Keratinocyte (primary cell): ENCODE measurements around the gene SEMA4D. TPM values are rescaled to one million over a fixed set of nuclear protein-coding genes. Genes with fewer than 3 reads are reported as not detected.

Source experiments
- DNase-seq: peaks from one replicate; pipeline ENCODE4 v3.0.0-alpha.2; 2011; ENCODE audit warnings: low read depth, missing footprints, low spot score
- FAIRE-seq: peaks from 2 replicates; lab custom pipeline; 2011; peaks lifted over from hg19 to GRCh38; lab: Jason Lieb, UNC
- H2AFZ ChIP-seq: 2 replicates; pipeline ENCODE4 v1.6.0; 2012; ENCODE audit warnings: low read length, control low read depth, inconsistent platforms; ENCODE audit not compliant: control insufficient read depth
- H3K27ac ChIP-seq: 2 replicates; pipeline ENCODE4 v1.5.1; 2011; ENCODE audit warnings: low read length; ENCODE audit not compliant: control insufficient read depth, insufficient read depth
- H3K27me3 ChIP-seq: 3 replicates; pipeline ENCODE4 v1.6.0; 2011; ENCODE audit warnings: low read length; ENCODE audit not compliant: control insufficient read depth, insufficient read depth; ENCODE audit errors: extremely low read depth
- H3K36me3 ChIP-seq, 2 experiments: 2 replicates in 1 of 2; 3 replicates in 1 of 2; pipeline ENCODE4 v1.5.1; 2011; ENCODE audit warnings: low read length in 2 of 2, mild to moderate bottlenecking in 1 of 2; ENCODE audit not compliant: control insufficient read depth in 2 of 2, insufficient read depth in 2 of 2; ENCODE audit errors: extremely low read depth in 1 of 2
- H3K4me1 ChIP-seq: 3 replicates; pipeline ENCODE4 v1.5.1; 2011; ENCODE audit warnings: low read length; ENCODE audit not compliant: control insufficient read depth, insufficient read depth; ENCODE audit errors: extremely low read depth
- H3K4me2 ChIP-seq: 3 replicates; pipeline ENCODE4 v1.6.0; 2011; ENCODE audit warnings: low read depth, low read length; ENCODE audit not compliant: control insufficient read depth, insufficient read depth; ENCODE audit errors: extremely low read depth
- H3K4me3 ChIP-seq, 3 experiments: fragments of 200-600 bp in 1 of 3; sonication (generic) in 1 of 3; 2 replicates in 2 of 3; 3 replicates in 1 of 3; pipeline ENCODE4 v1.5.1; 2011 to 2016; ENCODE audit warnings: low read length in 3 of 3, mild to moderate bottlenecking in 3 of 3, control low read depth in 2 of 3, inconsistent platforms in 1 of 3, low read depth in 1 of 3, mixed read lengths in 1 of 3, mixed run types in 1 of 3, moderate library complexity in 1 of 3; ENCODE audit not compliant: control insufficient read depth in 2 of 3, insufficient read depth in 2 of 3; ENCODE audit errors: extremely low read depth in 1 of 3
- H3K79me2 ChIP-seq: 2 replicates; pipeline ENCODE4 v1.6.0; 2012; ENCODE audit warnings: low read length; ENCODE audit not compliant: control insufficient read depth, insufficient read depth
- H3K9ac ChIP-seq: 3 replicates; pipeline ENCODE4 v1.6.0; 2011; ENCODE audit warnings: low read length; ENCODE audit not compliant: control insufficient read depth, insufficient read depth; ENCODE audit errors: extremely low read depth
- H3K9me1 ChIP-seq: 3 replicates; pipeline ENCODE4 v1.6.0; 2011; ENCODE audit warnings: low read length; ENCODE audit not compliant: control insufficient read depth, insufficient read depth; ENCODE audit errors: extremely low read depth
- H3K9me3 ChIP-seq: 2 replicates; pipeline ENCODE4 v1.5.1; 2012; ENCODE audit warnings: low read depth, low read length; ENCODE audit not compliant: control insufficient read depth
- H4K20me1 ChIP-seq: 3 replicates; pipeline ENCODE4 v1.6.0; 2011; ENCODE audit warnings: low read length; ENCODE audit not compliant: control insufficient read depth, insufficient read depth; ENCODE audit errors: extremely low read depth
- CTCF ChIP-seq, 3 experiments: IDR thresholded peaks in 1 of 3; conservative IDR thresholded peaks in 1 of 3; optimal IDR thresholded peaks in 1 of 3; 2 replicates in 2 of 3; 3 replicates in 1 of 3; pipeline versions ENCODE3 to v1.5.1; 2011; ENCODE audit warnings: low read length in 3 of 3, mild to moderate bottlenecking in 3 of 3, moderate library complexity in 2 of 3, control low read depth in 1 of 3, inconsistent platforms in 1 of 3; ENCODE audit not compliant: insufficient read depth in 2 of 3; ENCODE audit errors: extremely low read depth in 1 of 3
- EZH2 ChIP-seq: IDR thresholded peaks from one replicate; pipeline ENCODE4 v1.6.1; 2012; ENCODE audit warnings: inconsistent platforms, mild to moderate bottlenecking, low read length, moderate library complexity
- dilution Hi-C: fragments of 300-500 bp; cut with MboI; formaldehyde crosslinking; loops from one replicate; pipeline ENCODE4 v1.7.0; 2020; ENCODE audit warnings: low sequenced_read_pairs; ENCODE audit not compliant: extremely low pct_ligation_motif_present
- polyA plus RNA-seq, 5 experiments: library from polyadenylated mRNA; depleted of rRNA in 3 of 5; stranded (reverse) in 3 of 5; stranded (forward) in 1 of 5; unstranded in 1 of 5; fragments of >200 nt; gene quantifications; 1 replicate in 1 of 5; 2 replicates in 3 of 5; 3 replicates in 1 of 5; pipeline versions ENCODE4 v1.2.1 to v1.2.3, GENCODE V29; 2011 to 2012; ENCODE audit warnings: missing spikeins in 2 of 5, low read depth in 1 of 5, low replicate concordance in 1 of 5

SEMA4D gene
- polyA plus RNA-seq, 1 donor (not counting 4 experiments of a cell fraction or from before 2014, with no cell fraction given), result 0.43 TPM

GRCh38 chr9:89342213-89342612, 155.7 kb downstream of the SEMA4D start:
- H3K27me3 ChIP-seq, result no peaks in the 10 kb centered on the region
- peaks cover 2% of the 10 kb centered on the region for H3K9me1 ChIP-seq
- no peak for FAIRE-seq
- no peaks in the 10 kb centered on the region for H4K20me1 ChIP-seq
- no peaks in the 10 kb centered on the region for H3K9me3 ChIP-seq
- TF ChIP-seq CTCF (optimal IDR thresholded peaks at IDR 0.05 in 1 of 3, IDR thresholded peaks at IDR 0.05 in 1 of 3, conservative IDR thresholded peaks at IDR 0.05 in 1 of 3; ENCODE audit: extremely low read depth in 1 of 3, insufficient read depth in 2 of 3, low read length in 3 of 3) (no peak), EZH2 (no peak)
- no peak overlapping the region for H3K4me2 ChIP-seq
- H3K9ac ChIP-seq, result no peak overlapping the region
- H2AFZ ChIP-seq, result no peak overlapping the region
- H3K4me3 ChIP-seq, result no peak overlapping the region
- H3K36me3 ChIP-seq, result peaks cover 12 to 20% of the 10 kb centered on the region in 2 experiments
- DNase-seq, result no peak
- no peaks in the 10 kb centered on the region for H3K4me1 ChIP-seq
- no peak overlapping the region for H3K27ac ChIP-seq
- no peaks in the 10 kb centered on the region for H3K79me2 ChIP-seq
- dilution Hi-C loops, result no loop called here

GRCh38 chr9:89340332-89340731, 157.6 kb downstream of the SEMA4D start:
- Histone ChIP-seq H4K20me1 (no peaks in the 10 kb centered on the region), H3K4me2 (no peak overlapping the region), H3K4me3 (no peak overlapping the region), H3K9ac (no peak overlapping the region), H3K27me3 (no peaks in the 10 kb centered on the region), H3K27ac (no peak overlapping the region), H3K79me2 (no peaks in the 10 kb centered on the region), H3K9me3 (no peaks in the 10 kb centered on the region), H2AFZ (no peak overlapping the region), H3K4me1 (no peaks in the 10 kb centered on the region), H3K36me3 (peaks cover 7 to 17% of the 10 kb centered on the region in 2 experiments), H3K9me1 (peaks cover 2% of the 10 kb centered on the region)
- TF ChIP-seq CTCF (optimal IDR thresholded peaks at IDR 0.05 in 1 of 3, IDR thresholded peaks at IDR 0.05 in 1 of 3, conservative IDR thresholded peaks at IDR 0.05 in 1 of 3; ENCODE audit: extremely low read depth in 1 of 3, insufficient read depth in 2 of 3, low read length in 3 of 3) (no peak), EZH2 (no peak)
- FAIRE-seq (no peak), DNase-seq (no peak)
- dilution Hi-C loops, result no loop called here
